Heart left ventricle (tissue), 16 donors: ENCODE data around the gene KCNQ4. TPM values are rescaled to one million over a fixed set of nuclear protein-coding genes. Genes with fewer than 3 reads are reported as not detected.
A peak's percentile ranks its signal among the peaks of the same experiment; 100 is the strongest.

Source experiments
- ATAC-seq, 4 donors: fragments of 200-7000 bp; cut with Tn5 transposase; one replicate each; pipeline ENCODE4 v1.9.1; 2020 to 2022; ENCODE audit warnings: moderate library complexity in 4 of 4, mild to moderate bottlenecking in 3 of 4, moderate number of reproducible peaks in 1 of 4
- DNase-seq, 5 donors: peaks; one replicate each; pipeline ENCODE4 v3.0.0-alpha.2; 2020
- H3K27ac ChIP-seq, 12 donors: fragments of 200-600 bp; sonication (generic) in 4 of 12; one replicate each; pipeline versions ENCODE4 v1.5.0 to v1.8.0; 2016 to 2022; ENCODE audit warnings: mild to moderate bottlenecking in 2 of 12
- H3K27me3 ChIP-seq, 9 donors: fragments of 200-600 bp; sonication (generic) in 2 of 9; one replicate each; pipeline versions ENCODE4 v1.5.1 to v1.8.0; 2016 to 2022; ENCODE audit warnings: mild to moderate bottlenecking in 3 of 9
- H3K36me3 ChIP-seq, 9 donors: fragments of 200-600 bp; sonication (generic) in 2 of 9; one replicate each; pipeline versions ENCODE4 v1.5.0 to v1.8.0; 2018 to 2022; ENCODE audit warnings: mild to moderate bottlenecking in 2 of 9
- H3K4me1 ChIP-seq, 12 donors: fragments of 200-600 bp; sonication (generic) in 4 of 12; one replicate each; pipeline versions ENCODE4 v1.5.0 to v1.8.0; 2016 to 2022; ENCODE audit warnings: mild to moderate bottlenecking in 3 of 12
- H3K4me3 ChIP-seq, 12 donors: fragments of 200-600 bp; sonication (generic) in 4 of 12; one replicate each; pipeline versions ENCODE4 v1.5.0 to v1.8.0; 2017 to 2022; ENCODE audit warnings: mild to moderate bottlenecking in 9 of 12, moderate library complexity in 4 of 12
- H3K9me3 ChIP-seq, 12 donors: fragments of 200-600 bp; sonication (generic) in 4 of 12; one replicate each; pipeline versions ENCODE4 v1.5.0 to v1.8.0; 2016 to 2022; ENCODE audit warnings: mild to moderate bottlenecking in 1 of 12
- CTCF ChIP-seq, 12 donors: fragments of 200-600 bp; sonication (generic) in 4 of 12; IDR thresholded peaks; one replicate each; pipeline versions ENCODE4 v1.5.0 to v1.8.0; 2018 to 2022; ENCODE audit warnings: antibody characterized with exemption in 12 of 12, mild to moderate bottlenecking in 5 of 12
- POLR2A ChIP-seq, 2 donors: fragments of 450-650 bp; IDR thresholded peaks; one replicate each; pipeline ENCODE4 v1.6.1; 2017; ENCODE audit warnings: antibody characterized with exemption in 2 of 2, mild to moderate bottlenecking in 2 of 2, moderate library complexity in 2 of 2
- WGBS, 4 donors: extraction: QIAGEN DNeasy Blood & Tissue Kit in 2 of 4; methylation state at CpG; one replicate each; pipeline versions ENCODE4 v1.1.5 to v1.1.7; 2013 to 2018; 5-methylcytosine and 5-hydroxymethylcytosine counted together
- intact Hi-C, 10 donors: fragments of 100-400 bp; cut with DNase I; formaldehyde crosslinking; loops; one replicate each; pipeline versions ENCODE4 v1.11.1 to v1.14.2; 2022
- polyA plus RNA-seq, 2 donors: library from polyadenylated mRNA; stranded (reverse); fragments of 200-250 nt; gene quantifications; one replicate each; pipeline ENCODE4 v1.2.3, GENCODE V29; 2013
- total RNA-seq, 9 donors: library from RNA; depleted of rRNA in 2 of 9; stranded (reverse); fragments of >200 nt in 2 of 9; fragmentation: NEBNext Ultra II Directional in 3 of 9; extraction: Animal tissue kit (Norgen Biotek cat#: 25700) in 3 of 9; gene quantifications; one replicate each; pipeline versions ENCODE4 v1.1.0 to v1.2.4, GENCODE V29; 2016 to 2023
- donor health status: ischemic (EF 13 %, LVEDD 7.1; RV severe dilation, severe dysfunction).
- donor health status: healthy with polysubstance abuse.
- donor health status: DM: no; HTN: yes; CAD: no.
- donor health status: DM: no; HTN: no; CAD: no.
- donor health status: ischemic (EF 25% LVEDD 6.9; RV normal size, moderate dysfunction).
- donor health status: ischemic (EF 25% LVEDD 5.7; RV mildly dilated, moderate dysfunction).
- donor health status: healthy.
- donor health status: DM: yes; HTN: yes; CAD: no.
- donor health status: ischemic (EF 35%, LVEDD 5.7; RV mildly dilated, moderate dysfunction).
- donor health status: nonischemic (EF 11% LVEDD 7.7; RV severe dilation, severe dysfunction).
- donor health status: DM: yes; HTN: yes; CAD: no.
- donor health status: PGD.
- donor health status: ischemic (EF 29% LVEDD 5.4; RV normal size, mild dysfunction).
- donor health status: nonischemic (EF 23%, LVEDD 6.1; RV moderate dilation, normal function).

KCNQ4 gene
- total and polyA plus RNA-seq, 11 donors: 1.3 to 4.4 (median 1.9) TPM

GRCh38 chr1:40855513-40855912 lies 71.9 kb downstream of the KCNQ4 start:
- no peaks in the 10 kb centered on the region for H3K9me3 ChIP-seq
- no peaks in the 10 kb centered on the region for H3K27me3 ChIP-seq
- no peaks in the 10 kb centered on the region for H3K36me3 ChIP-seq
- H3K4me1 ChIP-seq: peaks cover 0 to 13% (median 4%) of the 10 kb centered on the region in 12 donors
- H3K27ac ChIP-seq: no peak overlapping the region
- WGBS, 4 donors: 80 to 85% (median 82%) methylated on average over 6 of the region's 6 CpGs
- ATAC-seq (no peak), DNase-seq (no peak)
- intact Hi-C loops: no loop called here
- no peak overlapping the region for H3K4me3 ChIP-seq
- TF ChIP-seq CTCF (IDR thresholded peaks at IDR 0.05) (peak in 4 of 12 donors; percentile 6 to 28 (median 15)), POLR2A (IDR thresholded peaks at IDR 0.05) (no peak)

- H3K27me3 ChIP-seq: no peaks in the 10 kb centered on the region
- intact Hi-C loops: no loop called here
- peaks cover 0 to 19% (median 10%) of the 10 kb centered on the region in 12 donors for H3K4me1 ChIP-seq
- WGBS, 4 donors: 70 to 88% (median 83%) methylated on average over 3 of the region's 3 CpGs
- ATAC-seq (no peak), DNase-seq (no peak)
- TF ChIP-seq CTCF (IDR thresholded peaks at IDR 0.05): no peak
- H3K9me3 ChIP-seq: no peaks in the 10 kb centered on the region
- H3K36me3 ChIP-seq: no peaks in the 10 kb centered on the region
- no peak overlapping the region for H3K4me3 ChIP-seq
- no peak overlapping the region for H3K27ac ChIP-seq
These were observed 72.5 kb downstream of the KCNQ4 start for GRCh38 chr1:40856116-40856515.

GRCh38 chr1:40856656-40857302 lies 73.2 kb downstream of the KCNQ4 start:
- no peak for ATAC-seq

GRCh38 chr1:40857737-40858136 lies 74.2 kb downstream of the KCNQ4 start:
- ATAC-seq (no peak), DNase-seq (no peak)
- Histone ChIP-seq H3K4me1 (peaks cover 0 to 28% (median 14%) of the 10 kb centered on the region in 12 donors), H3K9me3 (no peaks in the 10 kb centered on the region), H3K27ac (no peak overlapping the region), H3K36me3 (no peaks in the 10 kb centered on the region), H3K27me3 (no peaks in the 10 kb centered on the region), H3K4me3 (no peak overlapping the region)
- 89 to 94% (median 91%) methylated on average over 2 of the region's 2 CpGs for WGBS, 4 donors
- TF ChIP-seq POLR2A (IDR thresholded peaks at IDR 0.05): no peak
- TF ChIP-seq CTCF (IDR thresholded peaks at IDR 0.05): no peak
- intact Hi-C loops: no loop called here

More at GRCh38 chr1:40856656-40857302, 73.2 kb downstream of the KCNQ4 start:
- intact Hi-C loops: no loop called here
- Histone ChIP-seq H3K4me3 (no peak overlapping the region), H3K9me3 (no peaks in the 10 kb centered on the region), H3K36me3 (no peaks in the 10 kb centered on the region), H3K27me3 (no peaks in the 10 kb centered on the region), H3K27ac (no peak overlapping the region), H3K4me1 (peaks cover 0 to 22% (median 12%) of the 10 kb centered on the region in 12 donors)
- TF ChIP-seq POLR2A (IDR thresholded peaks at IDR 0.05): no peak
- TF ChIP-seq CTCF (IDR thresholded peaks at IDR 0.05): no peak
- 79 to 84% (median 84%) methylated on average over 9 of the region's 9 CpGs for WGBS, 4 donors
- no peak for DNase-seq
